ENCODE data around the gene XG.
A peak's percentile ranks its signal among the peaks of the same experiment; 100 is the strongest.
"Not testable (repeated sequence)": the region's sequence is repeated elsewhere in the genome, so short reads cannot be mapped to it uniquely, and the experiment has no call there.

Gene XG

GRCh38 chrX:2781226-2781571 lies 29.4 kb downstream of the XG start:
- DNase-seq (ENCODE audit: low spot score): no peak

GRCh38 chrX:2781698-2782097 lies 29.9 kb downstream of the XG start:
- no peak for DNase-seq (ENCODE audit: low spot score)

- no peak for DNase-seq (ENCODE audit: low spot score)
These were observed 30.3 kb downstream of the XG start for GRCh38 chrX:2782171-2782570.

DNA sequence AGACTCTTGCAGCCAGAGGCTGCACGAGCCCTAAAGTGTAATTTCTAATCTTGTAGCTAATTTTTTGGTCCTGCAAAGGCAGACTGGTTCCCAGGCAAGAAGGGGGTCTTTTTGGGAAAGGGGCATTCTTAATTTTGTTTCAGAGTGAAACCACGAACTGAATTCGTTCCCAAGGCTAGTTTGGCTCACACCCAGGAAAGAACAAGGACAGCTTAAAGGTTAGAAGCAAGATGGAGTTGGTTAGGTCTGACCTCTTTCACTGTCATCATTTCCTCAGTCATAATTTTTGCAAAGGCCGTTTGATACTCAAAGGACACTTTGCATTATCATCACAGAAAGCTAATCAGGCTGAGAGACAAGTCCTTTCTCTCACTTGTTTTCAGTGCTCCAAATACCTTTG lies 30.9 kb downstream of the XG start:
- no peak for DNase-seq (ENCODE audit: low spot score)

DNA sequence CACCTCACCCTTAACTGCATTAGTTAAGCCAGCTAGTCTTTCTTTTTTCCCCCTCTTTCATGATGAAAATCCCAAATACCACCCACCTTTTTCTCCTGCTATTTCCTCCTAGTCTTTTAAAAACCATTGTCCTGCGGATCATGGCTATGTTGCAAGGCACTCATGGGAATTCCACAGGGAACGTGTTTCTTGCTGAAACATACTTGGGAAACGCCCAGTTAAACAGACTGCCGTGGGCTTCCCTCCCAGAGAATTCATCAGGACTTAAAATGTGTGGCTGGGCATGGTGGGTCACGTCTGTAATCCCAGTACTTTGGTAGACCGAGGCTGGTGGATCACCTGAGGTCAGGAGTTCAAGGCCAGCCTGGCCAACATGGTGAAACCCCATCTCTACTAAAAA lies 32.2 kb downstream of the XG start:
- no peak for DNase-seq (ENCODE audit: low spot score)

- DNase-seq (ENCODE audit: low spot score): no peak
These were observed 33.7 kb downstream of the XG start for GRCh38 chrX:2785538-2785937.

DNA sequence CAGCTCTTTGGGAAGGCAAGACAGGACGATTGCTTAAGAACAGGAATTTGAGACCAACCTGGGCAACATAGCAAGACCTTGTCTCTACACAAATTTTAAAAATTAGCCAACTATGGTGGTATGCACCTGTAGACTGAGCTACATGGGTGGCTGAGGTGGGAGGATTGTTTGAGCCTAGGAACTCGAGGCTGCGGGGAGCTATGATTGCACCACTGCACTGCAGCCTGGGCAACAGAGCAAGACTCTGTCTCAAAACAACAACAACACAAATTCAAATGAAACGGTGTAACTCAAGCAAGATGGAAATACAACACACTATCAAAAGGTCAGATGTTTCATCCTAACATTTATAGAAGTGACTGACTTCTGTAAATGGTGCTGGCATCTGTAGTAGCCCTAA lies 37.1 kb downstream of the XG start:
- no peak for DNase-seq (ENCODE audit: low spot score)

GRCh38 chrX:2789569-2789968 lies 37.7 kb downstream of the XG start:
- no peak for DNase-seq (ENCODE audit: low spot score)

DNA sequence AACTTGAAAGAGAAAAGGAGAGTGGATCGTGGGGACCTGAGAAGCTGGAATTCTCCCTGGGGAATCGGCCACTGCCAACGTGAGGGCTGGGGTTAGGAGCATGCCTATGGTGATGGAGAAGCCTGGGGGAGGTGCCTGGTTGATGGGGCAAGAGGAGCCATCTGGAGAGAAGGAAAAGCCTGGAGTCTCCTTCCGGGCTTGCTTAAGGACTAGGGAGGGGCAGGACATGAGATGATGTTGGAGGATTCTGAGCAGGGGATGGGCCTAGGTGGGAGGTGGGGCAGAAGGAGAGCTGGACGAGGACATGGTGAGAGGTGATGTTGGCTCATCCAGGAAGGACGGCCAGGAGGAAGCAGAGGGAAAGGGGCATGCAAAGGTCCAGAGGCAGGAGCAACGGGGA lies 41.9 kb downstream of the XG start:
- no peak for DNase-seq (ENCODE audit: low spot score)

GRCh38 chrX:2794336-2794735 lies 42.5 kb downstream of the XG start:
- DNase-seq (ENCODE audit: low spot score): no peak

DNA sequence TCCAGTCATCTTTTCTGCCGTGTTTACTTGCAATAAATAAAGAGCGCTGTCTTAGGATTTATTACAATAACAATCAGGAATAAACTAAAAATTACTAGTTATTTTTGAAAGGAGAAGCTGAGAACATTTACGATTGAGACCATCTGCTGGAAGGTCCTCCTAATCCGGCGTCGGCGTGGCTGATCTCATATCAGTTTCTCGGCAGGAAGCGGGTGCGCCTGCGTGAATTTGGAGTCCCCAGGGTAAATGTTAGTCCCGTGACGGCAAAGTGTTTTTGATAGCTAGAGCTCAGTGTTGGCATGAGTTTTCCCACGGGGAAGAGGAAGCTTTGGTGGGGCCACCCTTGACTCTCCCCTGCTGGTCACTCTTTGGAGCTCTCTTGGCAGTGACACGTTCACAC lies 45.0 kb downstream of the XG start:
- not testable (repeated sequence) for DNase-seq (ENCODE audit: low spot score)

- no peak for DNase-seq (ENCODE audit: low spot score)
These were observed 47.5 kb downstream of the XG start for GRCh38 chrX:2799369-2799768.

- not testable (repeated sequence) for DNase-seq (ENCODE audit: low spot score)
These were observed 48.1 kb downstream of the XG start for GRCh38 chrX:2799980-2800379.

GRCh38 chrX:2801223-2801622 lies 49.4 kb downstream of the XG start:
- DNase-seq (ENCODE audit: low spot score): no peak

- DNase-seq (ENCODE audit: low spot score): not testable (repeated sequence)
These were observed 50.7 kb downstream of the XG start for GRCh38 chrX:2802376-2803090.

GRCh38 chrX:2803486-2803885 lies 51.6 kb downstream of the XG start:
- DNase-seq (ENCODE audit: low spot score): not testable (repeated sequence)

GRCh38 chrX:2804106-2804843 lies 52.4 kb downstream of the XG start:
- not testable (repeated sequence) for DNase-seq (ENCODE audit: low spot score)

DNA sequence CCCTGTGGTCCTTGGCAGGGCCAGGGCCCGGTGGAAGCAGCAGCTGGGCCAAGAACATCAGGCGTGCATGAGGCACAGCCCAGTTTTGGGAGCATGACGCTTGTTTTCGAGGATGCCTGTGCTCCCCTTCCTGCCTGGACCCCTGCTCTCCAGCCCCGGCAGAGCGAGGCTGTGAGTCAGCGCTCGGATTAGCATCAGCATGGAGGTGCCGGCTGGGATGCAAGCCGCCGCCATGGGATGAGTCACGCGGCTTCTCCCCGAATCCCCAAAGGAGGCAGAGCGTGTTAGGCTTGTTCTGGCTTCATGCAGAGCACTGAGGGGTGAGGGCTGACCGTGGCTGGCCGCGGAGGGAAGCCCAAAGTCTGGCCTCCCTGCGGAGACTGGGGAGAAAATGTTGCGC lies 53.0 kb downstream of the XG start:
- not testable (repeated sequence) for DNase-seq (ENCODE audit: low spot score)

DNA sequence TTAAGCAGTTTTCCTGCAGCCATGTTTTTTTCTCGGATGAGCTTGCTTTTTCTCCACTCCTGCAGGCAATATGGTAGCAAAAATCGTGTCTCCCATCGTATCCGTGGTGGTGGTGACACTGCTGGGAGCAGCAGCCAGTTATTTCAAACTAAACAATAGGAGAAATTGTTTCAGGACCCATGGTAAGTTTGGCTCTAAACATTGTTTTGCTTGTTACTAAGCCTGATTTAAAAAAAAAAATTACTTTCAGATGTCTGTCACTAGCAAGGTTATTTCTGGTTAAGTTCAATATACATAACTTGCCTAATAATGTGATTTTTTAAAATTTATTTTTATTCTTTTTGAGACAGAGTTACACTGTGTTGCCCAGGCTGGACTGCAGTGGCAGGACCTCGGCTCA lies 59.4 kb downstream of the XG start:
- DNase-seq (ENCODE audit: low spot score): no peak

DNA sequence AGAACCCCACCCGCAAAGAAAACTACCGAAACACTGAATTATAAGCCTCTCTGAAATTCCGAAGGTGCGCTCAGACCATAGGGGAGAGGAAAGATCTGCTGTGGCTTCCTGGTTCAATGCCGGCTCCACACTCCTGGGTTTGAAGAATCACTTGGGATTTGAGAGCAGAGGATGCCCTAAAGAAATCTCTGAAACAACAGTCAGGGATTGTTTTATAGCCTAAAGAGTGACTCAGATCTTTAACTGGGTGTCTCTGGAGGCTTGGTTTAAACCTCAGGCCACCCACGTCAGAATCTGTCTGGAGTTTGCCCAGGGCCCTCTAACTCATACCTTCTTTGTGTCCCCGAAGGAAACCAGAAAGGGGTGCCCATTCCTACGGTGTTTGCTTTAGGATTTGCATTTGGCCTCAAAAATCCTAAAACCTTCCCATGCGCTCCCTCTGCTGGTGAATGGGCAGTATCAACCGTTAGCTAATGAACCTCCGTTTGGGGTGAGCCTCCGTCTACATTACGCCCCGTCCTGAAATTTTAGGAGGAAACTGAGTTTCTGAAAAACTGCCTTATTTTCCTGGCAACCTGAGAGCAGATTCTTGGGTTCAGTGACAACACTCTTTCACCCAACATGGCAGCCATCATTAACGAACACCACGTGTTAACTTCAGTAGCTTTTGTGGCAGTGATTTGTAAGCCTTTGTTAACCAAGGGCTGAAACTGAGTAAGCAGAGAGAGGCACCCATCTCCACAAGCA lies 60.5 kb downstream of the XG start:
- not testable (repeated sequence) for DNase-seq (ENCODE audit: low spot score)

- no peak for DNase-seq (ENCODE audit: low spot score)
These were observed 65.2 kb downstream of the XG start for GRCh38 chrX:2817036-2817435.

GRCh38 chrX:2819345-2820135 lies 67.7 kb downstream of the XG start:
- DNase-seq (ENCODE audit: low spot score): peak; percentile 44
